Measurements from ENCODE around the gene SLC39A11. TPM values are rescaled to one million over a fixed set of nuclear protein-coding genes. Genes with fewer than 3 reads are reported as not detected.
A peak's percentile ranks its signal among the peaks of the same experiment; 100 is the strongest.

Gene SLC39A11
- total and polyA plus RNA-seq, 2 donors (not counting 1 experiment from before 2014, with no cell fraction given): 12.7 to 27.4 TPM

DNA sequence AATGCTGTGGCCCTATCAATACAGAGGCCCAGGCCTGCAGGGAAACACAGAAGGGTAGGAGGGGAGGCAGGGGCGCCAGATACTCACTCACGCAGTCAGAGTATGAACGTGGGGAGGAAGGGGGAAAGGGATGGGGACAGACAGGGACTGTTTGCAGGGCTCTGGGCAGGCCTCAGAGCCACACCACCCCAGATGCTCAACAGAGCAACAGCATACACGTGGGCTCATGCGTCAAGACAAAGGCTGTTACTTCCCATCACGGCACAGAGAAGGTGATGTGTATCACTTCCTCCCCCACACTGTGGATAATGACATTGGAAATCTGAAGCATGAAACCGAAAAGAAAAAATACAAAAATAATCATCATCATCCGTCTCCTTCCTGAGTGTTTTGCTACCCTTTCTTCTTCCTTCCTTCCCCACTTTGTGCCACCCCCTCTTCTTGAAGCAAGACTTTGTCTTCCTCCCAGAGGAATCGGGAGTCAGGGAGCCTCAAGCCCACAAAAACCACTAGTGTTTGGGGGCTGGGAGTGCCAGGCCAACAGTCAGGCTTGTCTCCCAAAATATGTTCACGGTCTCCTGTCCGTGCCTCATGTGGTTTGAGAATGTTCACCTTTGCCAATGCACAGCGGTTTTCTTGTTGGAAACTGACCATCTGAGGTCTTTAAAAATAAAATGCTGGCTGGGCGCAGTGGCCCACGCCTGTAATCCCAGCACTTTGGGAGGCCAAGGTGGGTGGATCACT is 20.1 kb downstream of the SLC39A11 start:
- no peak overlapping the region for H3K4me2 ChIP-seq (ENCODE audit: extremely low read depth, insufficient read depth, low read length)
- no peak overlapping the region for H3K4me3 ChIP-seq (replicated peaks in 1 of 4; ENCODE audit: control extremely low read depth in 1 of 4, insufficient read depth in 1 of 4, low read depth in 3 of 4, low read length in 4 of 4)
- H3K4me1 ChIP-seq (ENCODE audit: control insufficient read depth, extremely low read depth, insufficient read depth, low read length): peaks cover 9% of the 10 kb centered on the region
- peak in 1 of 2 donors; percentile 70 for DNase-seq (ENCODE audit: low read depth in 2 of 2)
- no peaks in the 10 kb centered on the region for H3K36me3 ChIP-seq (ENCODE audit: control insufficient read depth, insufficient read depth, low read length)
- TF ChIP-seq EZH2 (IDR thresholded peaks at IDR 0.05; ENCODE audit: low read length, missing control alignments): no peak
- TF ChIP-seq, protein P1, sequence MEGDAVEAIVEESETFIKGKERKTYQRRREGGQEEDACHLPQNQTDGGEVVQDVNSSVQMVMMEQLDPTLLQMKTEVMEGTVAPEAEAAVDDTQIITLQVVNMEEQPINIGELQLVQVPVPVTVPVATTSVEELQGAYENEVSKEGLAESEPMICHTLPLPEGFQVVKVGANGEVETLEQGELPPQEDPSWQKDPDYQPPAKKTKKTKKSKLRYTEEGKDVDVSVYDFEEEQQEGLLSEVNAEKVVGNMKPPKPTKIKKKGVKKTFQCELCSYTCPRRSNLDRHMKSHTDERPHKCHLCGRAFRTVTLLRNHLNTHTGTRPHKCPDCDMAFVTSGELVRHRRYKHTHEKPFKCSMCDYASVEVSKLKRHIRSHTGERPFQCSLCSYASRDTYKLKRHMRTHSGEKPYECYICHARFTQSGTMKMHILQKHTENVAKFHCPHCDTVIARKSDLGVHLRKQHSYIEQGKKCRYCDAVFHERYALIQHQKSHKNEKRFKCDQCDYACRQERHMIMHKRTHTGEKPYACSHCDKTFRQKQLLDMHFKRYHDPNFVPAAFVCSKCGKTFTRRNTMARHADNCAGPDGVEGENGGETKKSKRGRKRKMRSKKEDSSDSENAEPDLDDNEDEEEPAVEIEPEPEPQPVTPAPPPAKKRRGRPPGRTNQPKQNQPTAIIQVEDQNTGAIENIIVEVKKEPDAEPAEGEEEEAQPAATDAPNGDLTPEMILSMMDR (conservative IDR thresholded peaks at IDR 0.05 in 1 of 2, IDR thresholded peaks at IDR 0.05 in 1 of 2; ENCODE audit: low read depth in 1 of 2, low read length in 2 of 2): no peak
- H2AFZ ChIP-seq (ENCODE audit: low read length): no peak overlapping the region
- H3K27ac ChIP-seq (ENCODE audit: insufficient read depth, low read length): no peak overlapping the region
- H3K79me2 ChIP-seq (ENCODE audit: control insufficient read depth, insufficient read depth, low read length): no peaks in the 10 kb centered on the region
- no peaks in the 10 kb centered on the region for H3K9me3 ChIP-seq (ENCODE audit: control insufficient read depth, insufficient read depth, low read depth, low read length)
- no peaks in the 10 kb centered on the region for H4K20me1 ChIP-seq (ENCODE audit: control insufficient read depth, extremely low read depth, insufficient read depth, low read length)
- H3K27me3 ChIP-seq (ENCODE audit: control insufficient read depth, insufficient read depth, low read length): no peaks in the 10 kb centered on the region
- H3K9ac ChIP-seq (ENCODE audit: insufficient read depth, low read length): no peak overlapping the region

DNA sequence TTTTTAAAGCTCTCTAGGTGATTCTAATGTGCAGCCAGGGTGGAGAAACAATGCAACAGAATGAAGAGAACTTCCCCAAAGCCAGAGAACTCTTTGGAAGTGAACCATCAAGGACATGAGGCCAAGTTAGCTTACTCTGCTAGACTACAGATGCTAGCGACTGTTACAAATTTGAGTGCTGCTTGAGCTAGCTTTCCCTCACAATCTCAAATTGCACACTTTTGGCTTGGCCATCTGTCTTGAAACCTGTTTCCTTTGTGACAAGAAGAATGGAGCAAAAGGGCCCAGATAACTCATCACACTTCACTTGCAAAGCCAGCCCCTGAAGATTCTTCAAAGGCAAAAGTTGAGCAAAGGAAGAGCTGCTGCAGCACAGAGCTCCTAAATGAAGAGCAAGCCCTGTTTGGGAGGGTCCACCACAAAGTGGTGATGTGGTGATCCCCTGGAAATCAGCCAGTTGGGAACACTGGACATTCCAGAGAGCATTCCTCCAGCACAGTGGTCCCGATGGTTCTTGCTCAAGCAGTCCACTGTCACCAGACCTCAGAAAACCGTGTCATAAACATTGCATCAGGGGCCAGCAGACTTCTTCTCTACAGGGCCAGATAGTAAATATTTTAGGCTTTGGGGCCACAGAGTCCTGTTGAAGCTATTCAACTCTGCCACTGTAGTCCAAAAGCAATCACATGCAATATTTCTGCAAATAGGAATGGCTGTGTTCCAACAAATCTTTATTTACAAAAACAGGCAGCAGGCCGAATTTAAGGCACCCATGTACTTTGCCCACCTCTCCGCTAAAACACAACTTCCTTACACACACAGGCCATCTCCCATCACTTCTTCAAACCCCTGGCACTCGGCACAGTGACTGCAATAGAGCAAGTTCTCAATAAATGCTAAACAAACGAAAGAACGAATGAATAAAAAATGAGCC is 21.2 kb downstream of the SLC39A11 start:
- Histone ChIP-seq H4K20me1 (ENCODE audit: control insufficient read depth, extremely low read depth, insufficient read depth, low read length) (no peaks in the 10 kb centered on the region), H3K9ac (ENCODE audit: insufficient read depth, low read length) (no peak overlapping the region), H3K36me3 (ENCODE audit: control insufficient read depth, insufficient read depth, low read length) (no peaks in the 10 kb centered on the region), H3K27me3 (ENCODE audit: control insufficient read depth, insufficient read depth, low read length) (no peaks in the 10 kb centered on the region), H3K4me3 (replicated peaks in 1 of 4; ENCODE audit: control extremely low read depth in 1 of 4, insufficient read depth in 1 of 4, low read depth in 3 of 4, low read length in 4 of 4) (no peak overlapping the region), H3K4me1 (ENCODE audit: control insufficient read depth, extremely low read depth, insufficient read depth, low read length) (peaks cover 14% of the 10 kb centered on the region), H3K9me3 (ENCODE audit: control insufficient read depth, insufficient read depth, low read depth, low read length) (no peaks in the 10 kb centered on the region), H3K4me2 (ENCODE audit: extremely low read depth, insufficient read depth, low read length) (no peak overlapping the region), H3K27ac (ENCODE audit: insufficient read depth, low read length) (no peak overlapping the region), H2AFZ (ENCODE audit: low read length) (no peak overlapping the region), H3K79me2 (ENCODE audit: control insufficient read depth, insufficient read depth, low read length) (no peaks in the 10 kb centered on the region)
- TF ChIP-seq, protein P1 (conservative IDR thresholded peaks at IDR 0.05 in 1 of 2, IDR thresholded peaks at IDR 0.05 in 1 of 2; ENCODE audit: low read depth in 1 of 2, low read length in 2 of 2): no peak
- no peak for TF ChIP-seq EZH2 (IDR thresholded peaks at IDR 0.05; ENCODE audit: low read length, missing control alignments)
- DNase-seq (ENCODE audit: low read depth in 2 of 2): peak; percentile 44 to 60

DNA sequence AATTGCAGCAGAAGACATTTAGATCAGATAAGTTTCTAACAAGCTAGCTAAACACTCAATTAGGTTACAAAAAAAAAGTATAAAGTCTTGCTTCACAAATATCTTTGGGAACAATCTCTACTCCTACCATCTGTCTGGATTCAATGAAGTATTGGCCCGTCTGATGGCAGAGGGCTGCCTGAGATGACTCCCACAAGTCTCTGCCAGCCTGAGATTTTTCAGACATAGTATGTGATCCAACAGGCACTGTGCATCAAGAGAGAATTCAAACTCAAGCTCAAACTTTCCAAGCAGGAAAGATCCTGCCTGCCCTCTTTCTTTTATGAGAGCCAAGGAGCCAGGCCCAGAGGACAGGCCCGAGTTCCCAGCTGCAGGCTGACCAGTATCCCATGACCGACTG is 22.6 kb downstream of the SLC39A11 start:
- no peaks in the 10 kb centered on the region for H3K27me3 ChIP-seq (ENCODE audit: control insufficient read depth, insufficient read depth, low read length)
- H3K4me1 ChIP-seq (ENCODE audit: control insufficient read depth, extremely low read depth, insufficient read depth, low read length): peaks cover 14% of the 10 kb centered on the region
- H3K36me3 ChIP-seq (ENCODE audit: control insufficient read depth, insufficient read depth, low read length): no peaks in the 10 kb centered on the region
- H3K79me2 ChIP-seq (ENCODE audit: control insufficient read depth, insufficient read depth, low read length): no peaks in the 10 kb centered on the region
- no peak overlapping the region for H2AFZ ChIP-seq (ENCODE audit: low read length)
- H4K20me1 ChIP-seq (ENCODE audit: control insufficient read depth, extremely low read depth, insufficient read depth, low read length): no peaks in the 10 kb centered on the region
- H3K4me3 ChIP-seq (replicated peaks in 1 of 4; ENCODE audit: control extremely low read depth in 1 of 4, insufficient read depth in 1 of 4, low read depth in 3 of 4, low read length in 4 of 4): no peak overlapping the region
- H3K4me2 ChIP-seq (ENCODE audit: extremely low read depth, insufficient read depth, low read length): peak overlapping the region; percentile 17
- H3K9me3 ChIP-seq (ENCODE audit: control insufficient read depth, insufficient read depth, low read depth, low read length): no peaks in the 10 kb centered on the region
- H3K9ac ChIP-seq (ENCODE audit: insufficient read depth, low read length): no peak overlapping the region
- TF ChIP-seq, protein P1 (conservative IDR thresholded peaks at IDR 0.05 in 1 of 2, IDR thresholded peaks at IDR 0.05 in 1 of 2; ENCODE audit: low read depth in 1 of 2, low read length in 2 of 2): no peak
- no peak for TF ChIP-seq EZH2 (IDR thresholded peaks at IDR 0.05; ENCODE audit: low read length, missing control alignments)
- H3K27ac ChIP-seq (ENCODE audit: insufficient read depth, low read length): no peak overlapping the region
- no peak for DNase-seq (ENCODE audit: low read depth in 2 of 2)

Measured in fibroblast of lung (primary cell).